Stimulated activated naive CD4-positive, alpha-beta T cell (primary cell): Measurements from ENCODE around the gene TACO1.

Experiments
- DNase-seq, 6 experiments: peaks; one replicate each; lab custom pipeline; 2025; lab: John Stamatoyannopoulos, UW

TACO1 gene

DNA sequence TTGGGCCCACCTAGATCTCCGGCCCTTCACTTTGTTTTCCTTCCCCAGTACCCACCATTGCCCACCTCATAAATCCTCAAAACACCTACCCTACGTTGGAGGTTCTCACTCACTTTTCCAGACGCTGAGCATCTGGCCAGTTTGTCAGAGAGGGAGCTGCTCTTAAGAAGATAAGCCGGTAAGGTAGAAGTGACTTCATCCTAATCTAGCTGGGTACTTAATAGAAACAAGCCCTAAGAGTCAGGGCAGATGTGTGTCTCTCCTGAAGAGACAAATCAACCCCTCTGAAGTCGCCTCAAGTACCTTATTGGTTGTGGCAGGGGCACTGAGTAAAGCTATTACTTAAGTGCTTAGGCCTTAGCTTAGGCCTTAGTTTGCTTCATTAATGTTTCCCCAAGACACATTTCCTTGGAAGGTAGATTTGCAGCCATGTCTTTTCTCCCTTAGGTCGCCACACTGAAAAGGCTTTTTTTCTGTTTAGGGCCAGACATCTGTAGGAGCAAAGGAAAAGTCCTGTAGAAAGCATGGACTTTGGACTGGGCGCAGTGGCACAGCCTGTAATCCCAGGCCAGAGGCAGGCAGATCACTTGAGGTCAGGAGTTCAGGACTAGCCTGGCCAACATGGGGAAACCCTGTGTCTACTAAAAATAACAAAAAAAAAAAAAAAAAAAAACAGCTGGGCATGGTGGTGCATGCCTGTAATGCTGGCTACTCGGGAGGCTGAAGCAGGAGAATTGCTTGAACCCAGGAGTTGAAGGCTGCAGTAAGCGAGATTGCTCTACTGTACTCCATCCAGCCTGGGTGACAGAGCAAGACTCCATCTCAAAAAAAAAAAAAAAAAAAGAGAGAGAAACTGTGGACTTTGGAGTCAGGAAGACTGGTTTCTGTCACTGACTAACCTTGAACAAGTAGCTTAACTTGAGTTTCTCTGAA, 1.0 kb downstream of the TACO1 start:
- DNase-seq, result peak in 1 of 6 experiments; percentile 26

DNA sequence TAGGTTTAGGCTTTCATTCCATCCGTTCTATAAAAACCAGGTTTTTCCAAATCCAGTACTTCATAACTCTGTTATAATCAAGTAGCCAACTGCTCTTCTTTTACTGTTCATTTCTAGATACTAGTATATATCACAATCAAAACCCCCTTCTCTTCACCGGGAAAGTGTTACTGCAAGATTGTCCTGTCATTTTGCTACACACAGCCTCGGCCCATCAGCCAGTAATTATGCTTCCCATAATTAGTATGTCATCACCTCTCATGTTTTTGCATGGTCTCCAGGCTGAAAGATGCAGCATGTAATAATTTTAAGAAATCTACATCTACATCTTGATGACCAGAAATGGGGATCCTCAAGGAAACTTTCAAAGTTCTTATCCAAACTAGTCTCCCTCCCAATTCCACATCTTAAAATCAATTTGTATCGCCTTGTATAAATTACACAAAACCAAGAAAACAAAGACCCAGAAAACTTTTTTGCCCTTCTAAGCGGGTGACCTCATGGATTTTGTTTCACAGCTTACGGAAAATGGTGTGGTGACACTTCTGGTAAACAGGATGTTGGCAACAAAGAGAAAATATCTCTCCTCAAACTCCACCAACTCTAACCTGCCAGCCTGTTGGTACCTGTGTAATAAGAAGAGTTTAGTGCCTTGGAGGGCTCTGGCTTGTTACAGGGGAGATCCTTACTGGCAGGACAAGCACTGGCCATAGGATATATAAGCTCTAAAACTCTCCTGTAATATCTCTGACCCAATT, 9.3 kb downstream of the TACO1 start:
- peak in 3 of 6 experiments; percentile 28 to 49 (median 47) for DNase-seq

- DNase-seq, result no peak
Measured at GRCh38 chr17:63610854-63611253, 10.2 kb downstream of the TACO1 start.

- peak in 2 of 6 experiments; percentile 21 to 41 for DNase-seq
Measured at GRCh38 chr17:63611354-63611753, 10.7 kb downstream of the TACO1 start.

DNA sequence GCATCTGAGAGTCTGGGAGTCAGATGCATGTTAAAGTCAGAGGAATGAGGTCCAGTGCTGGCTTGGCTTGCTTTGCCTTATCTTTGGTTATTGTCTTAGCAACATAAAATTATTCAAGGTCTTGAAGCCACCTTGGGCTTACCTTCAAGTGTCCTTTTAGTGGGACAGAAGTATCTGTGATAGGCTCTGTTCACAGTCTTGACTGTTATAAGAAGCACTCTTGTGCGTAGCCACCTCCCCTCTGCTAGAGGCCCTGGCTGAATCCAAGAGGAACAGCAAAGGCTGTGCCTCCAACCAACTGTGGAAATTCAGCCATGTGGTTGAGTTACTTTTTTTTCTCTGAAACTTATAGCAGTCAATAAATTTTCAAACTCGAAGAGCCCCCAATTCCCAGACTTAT, 13.0 kb downstream of the TACO1 start:
- DNase-seq, result no peak

DNA sequence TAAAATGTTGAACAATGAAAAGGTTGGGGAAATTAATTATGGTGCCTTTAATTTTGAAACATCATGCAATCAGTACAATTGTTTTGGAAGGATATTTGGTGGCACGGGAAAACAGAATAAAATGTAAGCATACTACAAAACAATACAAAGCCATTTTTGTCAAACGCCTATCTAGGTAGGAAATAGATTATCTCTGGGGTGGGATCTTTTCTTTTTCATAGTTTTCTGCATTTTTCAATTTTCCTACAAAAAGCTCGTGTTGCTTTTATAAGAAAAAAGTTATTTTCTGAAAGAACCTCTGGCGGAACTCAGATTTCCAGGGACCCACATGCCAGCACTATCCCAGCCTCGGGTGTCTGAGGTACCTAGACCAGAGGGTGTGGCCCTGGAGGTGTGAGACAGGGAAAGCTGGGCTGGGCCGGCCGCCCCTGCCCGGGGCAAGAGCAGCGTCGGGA, 20.6 kb downstream of the TACO1 start:
- peak in 1 of 6 experiments; percentile 38 for DNase-seq

- peak; percentile 92 to 99 (median 97) for DNase-seq
Measured at GRCh38 chr17:63621684-63622573, 21.2 kb downstream of the TACO1 start, which contains the start of gene MAP3K3. TSS of gene MAP3K3 (plus strand) at chr17:63622417. CDS start at chr17:63622760, 343 bp downstream.

DNA sequence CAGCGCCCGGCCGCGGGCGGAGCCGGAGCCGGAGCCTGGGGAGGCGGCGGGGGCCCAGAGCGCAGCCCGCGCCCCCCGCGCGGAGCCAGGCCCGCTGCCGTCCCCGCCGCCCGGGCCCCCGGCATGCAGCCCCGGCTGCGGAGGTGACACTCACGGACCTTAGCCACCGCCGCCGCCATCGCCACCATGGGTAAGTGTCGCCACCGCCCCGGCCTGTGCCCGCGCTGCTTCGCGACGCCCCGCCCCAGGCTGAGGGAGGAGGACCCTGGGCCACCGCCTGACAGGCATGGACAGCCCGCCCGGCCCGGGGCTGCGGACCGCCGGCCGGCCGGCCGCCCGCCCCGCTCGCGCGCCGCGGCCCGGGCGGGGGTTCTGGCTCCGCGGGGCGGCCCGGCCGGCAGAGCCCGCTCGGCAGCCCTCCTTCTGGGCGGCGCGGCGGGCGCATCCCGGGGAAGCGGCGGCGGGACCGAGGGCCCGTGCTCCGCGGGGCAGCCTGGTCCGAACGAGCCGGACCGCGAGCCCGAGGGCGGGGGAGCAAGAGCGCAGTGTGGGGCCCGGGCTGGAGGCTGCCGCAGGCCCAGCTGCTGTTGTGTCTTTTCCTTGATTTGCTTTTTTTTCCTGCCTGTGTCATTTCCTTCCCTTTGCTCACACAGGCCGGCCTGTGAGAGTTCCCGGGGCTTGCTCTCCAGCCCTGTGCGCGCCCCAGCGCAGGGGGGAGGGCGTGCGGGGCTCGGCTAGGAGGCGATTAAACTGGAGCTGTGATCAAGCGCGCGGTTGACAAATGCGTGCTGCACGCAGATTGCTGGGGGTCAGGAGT, 22.1 kb downstream of the TACO1 start:
- DNase-seq, result peak; percentile 15 to 46 (median 25)

DNA sequence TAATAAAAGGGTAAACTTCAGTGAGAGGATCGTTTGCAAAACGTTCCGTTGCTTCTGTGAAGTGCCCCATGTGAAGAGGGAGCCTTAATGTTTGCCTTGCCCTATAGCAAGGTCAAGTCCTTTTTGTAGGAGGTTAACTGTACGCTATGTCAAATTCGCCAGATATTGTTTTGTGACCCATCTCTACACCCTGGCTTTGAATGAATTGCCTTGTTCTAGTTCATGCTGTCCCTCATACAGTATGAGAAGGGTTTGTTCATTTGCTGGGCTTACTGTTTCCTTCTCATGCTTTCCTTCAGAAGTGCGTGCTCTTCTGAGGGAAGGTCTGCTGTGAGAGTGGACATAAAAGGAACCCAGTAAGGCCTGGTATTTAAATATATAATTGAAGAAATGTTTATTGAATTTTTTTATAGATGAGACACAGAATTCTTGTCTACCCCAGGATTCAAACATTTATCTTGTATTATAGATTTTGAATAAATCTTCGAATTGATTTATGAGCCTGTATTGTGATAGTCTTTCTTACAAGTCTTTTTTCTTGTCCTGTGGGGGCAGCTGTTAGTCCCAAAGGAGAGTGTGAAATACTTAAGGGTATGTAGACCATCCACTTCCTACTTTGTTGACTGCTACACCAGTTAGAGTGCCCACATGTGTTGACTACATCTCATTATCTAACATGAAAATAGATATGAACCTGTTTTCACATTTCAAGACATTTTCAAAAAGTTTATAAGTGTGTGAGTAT, 23.3 kb downstream of the TACO1 start:
- DNase-seq, result no peak

DNA sequence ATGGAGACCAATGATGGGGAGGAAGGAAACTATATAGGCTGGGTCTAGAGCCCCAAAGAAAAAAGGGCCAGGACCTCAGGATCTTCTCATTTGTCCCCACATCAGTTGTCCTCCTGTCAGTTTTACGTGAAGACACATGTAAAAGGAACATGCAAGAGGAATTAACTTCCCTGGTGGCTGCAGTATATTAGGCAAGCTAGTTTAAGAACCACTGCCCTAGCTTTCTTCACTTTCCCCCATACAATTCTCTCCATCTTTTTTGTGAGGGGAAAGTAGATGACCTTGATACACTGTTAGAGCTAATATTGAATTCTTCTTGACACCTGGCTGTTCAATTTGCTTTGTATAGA, 23.8 kb downstream of the TACO1 start:
- DNase-seq, result no peak

GRCh38 chr17:63626551-63627180, 26.0 kb downstream of the TACO1 start:
- no peak for DNase-seq

DNA sequence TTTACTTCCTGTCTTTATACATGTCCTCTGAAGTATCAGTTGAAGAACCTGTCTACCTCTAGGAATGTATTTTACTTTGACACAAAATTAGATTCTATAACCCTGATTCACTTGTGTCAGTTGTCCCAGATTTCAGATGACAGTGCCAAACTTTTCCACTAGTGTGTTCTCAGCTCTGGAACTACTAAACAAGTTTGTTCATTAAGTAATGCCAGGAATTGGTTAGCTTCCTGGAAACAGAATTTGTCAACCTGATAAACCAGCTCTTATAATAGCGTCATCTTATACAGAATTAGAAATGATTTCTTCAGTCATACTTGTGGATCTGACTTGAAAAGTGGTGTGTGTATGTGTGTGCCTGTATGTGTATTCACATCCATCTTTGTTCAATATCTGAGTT, 28.9 kb downstream of the TACO1 start:
- no peak for DNase-seq

GRCh38 chr17:63631062-63631461, 30.4 kb downstream of the TACO1 start:
- no peak for DNase-seq

- no peak for DNase-seq
Measured at GRCh38 chr17:63631626-63632025, 30.9 kb downstream of the TACO1 start.

GRCh38 chr17:63633742-63634141, 33.0 kb downstream of the TACO1 start:
- DNase-seq, result no peak

GRCh38 chr17:63634163-63634562, 33.5 kb downstream of the TACO1 start:
- no peak for DNase-seq

DNA sequence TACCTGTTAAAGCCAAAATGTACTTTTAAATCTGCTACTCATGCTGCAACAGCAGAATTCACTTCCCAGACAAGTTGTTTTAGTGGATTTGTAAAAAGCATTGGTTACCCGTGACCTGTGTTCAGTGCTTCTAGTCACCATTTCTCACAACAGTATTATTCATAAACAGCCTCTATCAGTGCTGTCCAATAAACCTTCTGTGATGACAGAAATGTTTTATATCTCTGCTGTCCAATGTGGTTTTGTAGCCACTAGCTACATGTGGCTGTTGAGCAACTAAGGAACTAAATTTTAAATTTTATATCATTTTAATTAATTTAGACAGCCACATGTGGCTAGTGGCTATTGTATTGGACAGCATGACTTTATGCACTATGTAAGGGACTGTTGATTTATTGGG, 34.1 kb downstream of the TACO1 start:
- DNase-seq, result no peak

- no peak for DNase-seq
Measured at GRCh38 chr17:63635290-63635689, 34.6 kb downstream of the TACO1 start.

- DNase-seq, result no peak
Measured at GRCh38 chr17:63635787-63636186, 35.1 kb downstream of the TACO1 start.

DNA sequence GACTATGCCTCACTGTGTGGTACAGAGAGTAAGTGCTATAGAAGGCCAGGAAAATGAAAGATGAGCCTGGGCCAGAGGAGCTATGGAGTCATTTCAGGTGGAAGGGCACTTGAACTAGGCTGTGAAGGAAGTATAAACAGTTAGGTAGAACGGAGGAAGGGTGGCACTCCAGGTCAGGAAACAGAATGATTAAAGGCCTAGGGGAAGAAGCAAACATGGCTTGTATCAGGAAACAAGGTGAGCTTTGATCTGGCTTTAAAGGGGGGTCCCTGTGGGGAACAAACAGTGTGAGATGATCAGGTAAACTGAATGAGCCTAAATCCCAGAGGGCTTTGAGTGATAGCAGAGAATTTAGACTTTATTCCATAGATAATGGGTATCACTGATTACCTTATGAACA, 38.4 kb downstream of the TACO1 start:
- peak in 2 of 6 experiments; percentile 3 to 21 for DNase-seq
